Mammary epithelial cell (primary cell): ENCODE results near the gene FNIP1.

Experiments
- EZH2 ChIP-seq: IDR thresholded peaks from 2 replicates; pipeline ENCODE4 v1.6.1; 2012; ENCODE audit warnings: low read length, inconsistent platforms, borderline replicate concordance
- TF ChIP-seq, protein P1 (sequence below), 2 donors: IDR thresholded peaks in 1 of 2; conservative IDR thresholded peaks in 1 of 2; 2 replicates each; pipeline ENCODE4 v1.5.1; 2011 to 2012; ENCODE audit warnings: inconsistent platforms in 2 of 2, low read length in 2 of 2, mild to moderate bottlenecking in 2 of 2, control low read depth in 1 of 2, low read depth in 1 of 2; ENCODE audit not compliant: insufficient read depth in 1 of 2; ENCODE audit errors: extremely low read depth in 1 of 2

DNA sequence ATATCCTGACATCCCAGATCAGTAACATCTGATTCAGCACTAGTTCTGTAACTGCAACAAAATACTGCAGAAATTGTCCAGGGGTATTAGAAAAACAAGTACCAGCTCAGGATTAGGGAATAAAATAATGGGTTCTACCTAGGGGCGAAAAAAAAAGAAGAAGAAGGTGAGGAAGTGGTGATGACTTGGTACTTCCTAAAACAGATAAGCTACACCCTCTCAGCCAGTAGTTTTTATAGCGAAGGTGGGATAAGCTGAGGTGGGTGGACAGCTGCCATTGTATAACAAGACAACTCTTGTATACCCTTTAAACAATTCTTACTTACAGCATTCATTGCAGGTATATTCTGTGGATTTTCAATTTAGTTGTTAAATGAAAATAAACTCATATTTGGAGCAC lies 180.9 kb downstream of the FNIP1 start:
- TF ChIP-seq, protein P1, sequence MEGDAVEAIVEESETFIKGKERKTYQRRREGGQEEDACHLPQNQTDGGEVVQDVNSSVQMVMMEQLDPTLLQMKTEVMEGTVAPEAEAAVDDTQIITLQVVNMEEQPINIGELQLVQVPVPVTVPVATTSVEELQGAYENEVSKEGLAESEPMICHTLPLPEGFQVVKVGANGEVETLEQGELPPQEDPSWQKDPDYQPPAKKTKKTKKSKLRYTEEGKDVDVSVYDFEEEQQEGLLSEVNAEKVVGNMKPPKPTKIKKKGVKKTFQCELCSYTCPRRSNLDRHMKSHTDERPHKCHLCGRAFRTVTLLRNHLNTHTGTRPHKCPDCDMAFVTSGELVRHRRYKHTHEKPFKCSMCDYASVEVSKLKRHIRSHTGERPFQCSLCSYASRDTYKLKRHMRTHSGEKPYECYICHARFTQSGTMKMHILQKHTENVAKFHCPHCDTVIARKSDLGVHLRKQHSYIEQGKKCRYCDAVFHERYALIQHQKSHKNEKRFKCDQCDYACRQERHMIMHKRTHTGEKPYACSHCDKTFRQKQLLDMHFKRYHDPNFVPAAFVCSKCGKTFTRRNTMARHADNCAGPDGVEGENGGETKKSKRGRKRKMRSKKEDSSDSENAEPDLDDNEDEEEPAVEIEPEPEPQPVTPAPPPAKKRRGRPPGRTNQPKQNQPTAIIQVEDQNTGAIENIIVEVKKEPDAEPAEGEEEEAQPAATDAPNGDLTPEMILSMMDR (conservative IDR thresholded peaks at IDR 0.05 in 1 of 2, IDR thresholded peaks at IDR 0.05 in 1 of 2; ENCODE audit: extremely low read depth in 1 of 2, insufficient read depth in 1 of 2, low read depth in 1 of 2, low read length in 2 of 2): no peak
- no peak for TF ChIP-seq EZH2
